Limb (tissue), 2 donors: ENCODE data around the gene ASGR1.

Experiments used
- DNase-seq, 2 donors: peaks; one replicate each; pipeline ENCODE4 v3.0.0-alpha.2; 2016; ENCODE audit errors: extremely low spot score in 2 of 2

The ASGR1 gene

GRCh38 chr17:7124923-7125322 is 54.2 kb downstream of the ASGR1 start:
- DNase-seq = no peak

- no peak for DNase-seq
These were observed 55.3 kb downstream of the ASGR1 start for GRCh38 chr17:7123844-7124243.
